Activated naive CD4-positive, alpha-beta T cell (primary cell): ENCODE data around the gene ACTL10.
A peak's percentile ranks its signal among the peaks of the same experiment; 100 is the strongest.

Experiments used
- DNase-seq, 4 experiments: peaks; one replicate each; lab custom pipeline; 2025; lab: John Stamatoyannopoulos, UW

Gene ACTL10

GRCh38 chr20:33664085-33664761 is 2.5 kb upstream of the ACTL10 start:
- DNase-seq, result no peak

GRCh38 chr20:33664762-33665144 is 2.0 kb upstream of the ACTL10 start:
- no peak for DNase-seq

- peak in 2 of 4 experiments; percentile 29 to 39 for DNase-seq
Observed at GRCh38 chr20:33667245-33667675, 517 bp downstream of the ACTL10 start.

GRCh38 chr20:33667676-33668465 is 1.1 kb downstream of the ACTL10 start:
- DNase-seq, result peak; percentile 32 to 73 (median 50)

- no peak for DNase-seq
Observed at GRCh38 chr20:33668466-33669155, 1.9 kb downstream of the ACTL10 start.

GRCh38 chr20:33669224-33669623 is 2.5 kb downstream of the ACTL10 start:
- no peak for DNase-seq

GRCh38 chr20:33669873-33670640 is 3.3 kb downstream of the ACTL10 start:
- no peak for DNase-seq

- no peak for DNase-seq
Observed at GRCh38 chr20:33670715-33671499, 4.2 kb downstream of the ACTL10 start.

- no peak for DNase-seq
Observed at GRCh38 chr20:33671573-33672288, 5.0 kb downstream of the ACTL10 start.

- DNase-seq, result no peak
Observed at GRCh38 chr20:33672426-33673113, 5.8 kb downstream of the ACTL10 start.

GRCh38 chr20:33673114-33673409 is 6.3 kb downstream of the ACTL10 start:
- DNase-seq, result no peak

GRCh38 chr20:33673410-33674293 is 6.9 kb downstream of the ACTL10 start:
- DNase-seq, result no peak

- peak in 2 of 4 experiments; percentile 12 to 47 for DNase-seq
Observed at GRCh38 chr20:33674294-33675135, 7.8 kb downstream of the ACTL10 start, which contains the start of gene NECAB3. TSS of gene NECAB3 (minus strand) at chr20:33674428. CDS start at chr20:33674352, 76 bp downstream.

- no peak for DNase-seq
Observed at GRCh38 chr20:33675136-33675959, 8.6 kb downstream of the ACTL10 start.

GRCh38 chr20:33676121-33676520 is 9.4 kb downstream of the ACTL10 start:
- no peak for DNase-seq

GRCh38 chr20:33676652-33677645 is 10.2 kb downstream of the ACTL10 start:
- no peak for DNase-seq
